IMR-90 (cell line): ENCODE data around the gene PPFIA2. TPM values are rescaled to one million over a fixed set of nuclear protein-coding genes. Genes with fewer than 3 reads are reported as not detected.

Experiments
- ATAC-seq: fragments of 200-7000 bp; cut with Tn5 transposase; 2 replicates; pipeline ENCODE4 v1.9.1; 2020; ENCODE audit warnings: low read depth, mild to moderate bottlenecking, moderate library complexity
- BruUV-seq: library from RNA; stranded (reverse); fragments of 400-500 nt; replicated peaks from 2 replicates; lab custom pipeline; 2021; lab: Mats Ljungman, UMichigan
- CTCF ChIA-PET: fragments of 300-600 bp; formaldehyde crosslinking; extraction: SDS; loops from one replicate; lab custom pipeline; 2021; ENCODE audit warnings: antibody characterized with exemption; lab: Yijun Ruan, JAX
- POLR2A ChIA-PET: fragments of 300-600 bp; sonication (Branson Sonifier 250); formaldehyde crosslinking; loops from one replicate; lab custom pipeline; 2022; ENCODE audit warnings: antibody characterized with exemption; ENCODE audit not compliant: unreplicated experiment; lab: Charles Lee
- DNase-seq: peaks from one replicate; pipeline ENCODE4 v3.0.0; 2013
- H2AFZ ChIP-seq: replicated peaks from 2 replicates; pipeline ENCODE3; 2013; ENCODE audit warnings: low read length, mild to moderate bottlenecking; ENCODE audit not compliant: poor library complexity
- H2AK5ac ChIP-seq: 2 replicates; pipeline ENCODE4 v1.6.1; 2013; ENCODE audit warnings: low read depth, low read length, inconsistent platforms
- H2AK9ac ChIP-seq: replicated peaks from 2 replicates; pipeline ENCODE3; 2013; ENCODE audit warnings: mild to moderate bottlenecking, low read depth, low read length, moderate library complexity; ENCODE audit not compliant: poor library complexity
- H2BK120ac ChIP-seq: 2 replicates; pipeline ENCODE4 v1.6.1; 2013; ENCODE audit warnings: low read depth, low read length, inconsistent platforms
- H2BK15ac ChIP-seq: 3 replicates; pipeline ENCODE4 v1.6.1; 2013; ENCODE audit warnings: low read depth, low read length, inconsistent platforms
- H2BK20ac ChIP-seq: 2 replicates; pipeline ENCODE4 v1.6.1; 2013; ENCODE audit warnings: low read depth, mild to moderate bottlenecking, inconsistent platforms, low read length, moderate library complexity
- H2BK5ac ChIP-seq: 2 replicates; pipeline ENCODE4 v1.6.1; 2013; ENCODE audit warnings: mild to moderate bottlenecking, low read depth, low read length, inconsistent platforms; ENCODE audit not compliant: poor library complexity, severe bottlenecking
- H3K14ac ChIP-seq: replicated peaks from 2 replicates; pipeline ENCODE4 v1.6.1; 2013; ENCODE audit warnings: low read depth, low read length, inconsistent platforms
- H3K18ac ChIP-seq: 2 replicates; pipeline ENCODE4 v1.6.1; 2013; ENCODE audit warnings: low read depth, low read length, control low read depth
- H3K23ac ChIP-seq: 2 replicates; pipeline ENCODE4 v1.6.1; 2013; ENCODE audit warnings: low read depth, low read length, inconsistent platforms
- H3K27ac ChIP-seq: 2 replicates; pipeline ENCODE4 v1.5.1; 2013; ENCODE audit warnings: mild to moderate bottlenecking, control low read depth, low read length; ENCODE audit not compliant: insufficient read depth
- H3K27me3 ChIP-seq: 2 replicates; pipeline ENCODE4 v1.6.1; 2013; ENCODE audit warnings: low read length; ENCODE audit not compliant: control insufficient read depth, insufficient read depth
- H3K36me3 ChIP-seq: 2 replicates; pipeline ENCODE4 v1.6.1; 2013; ENCODE audit warnings: low read length, mixed read lengths; ENCODE audit not compliant: control insufficient read depth, insufficient read depth
- H3K4ac ChIP-seq: 2 replicates; pipeline ENCODE4 v1.6.1; 2013; ENCODE audit warnings: low read depth, low read length, inconsistent platforms
- H3K4me1 ChIP-seq: 2 replicates; pipeline ENCODE4 v1.6.1; 2013; ENCODE audit warnings: low read length, mixed read lengths; ENCODE audit not compliant: control insufficient read depth, insufficient read depth
- H3K4me2 ChIP-seq: 2 replicates; pipeline ENCODE4 v1.6.1; 2013; ENCODE audit warnings: low read depth, mild to moderate bottlenecking, control low read depth, low read length, moderate library complexity
- H3K4me3 ChIP-seq: 2 replicates; pipeline ENCODE4 v1.5.1; 2013; ENCODE audit warnings: low read depth, mild to moderate bottlenecking, control low read depth, low read length, moderate library complexity; ENCODE audit not compliant: insufficient read depth
- H3K56ac ChIP-seq: 2 replicates; pipeline ENCODE4 v1.6.1; 2013; ENCODE audit warnings: low read length, inconsistent platforms; ENCODE audit not compliant: insufficient read depth; ENCODE audit errors: extremely low read depth
- H3K79me1 ChIP-seq, 2 experiments: 2 replicates each; pipeline ENCODE4 v1.6.1; 2013; ENCODE audit warnings: low read length in 2 of 2, inconsistent platforms in 1 of 2, low read depth in 1 of 2
- H3K9ac ChIP-seq: 2 replicates; pipeline ENCODE4 v1.6.1; 2013; ENCODE audit warnings: low read depth, low read length, control low read depth
- H3K9me1 ChIP-seq: 2 replicates; pipeline ENCODE4 v1.6.1; 2013; ENCODE audit warnings: low read length, inconsistent platforms; ENCODE audit not compliant: insufficient read depth
- H3K9me3 ChIP-seq: 2 replicates; pipeline ENCODE4 v1.6.1; 2013; ENCODE audit warnings: low read length; ENCODE audit not compliant: control insufficient read depth, insufficient read depth
- H4K20me1 ChIP-seq: 2 replicates; pipeline ENCODE4 v1.6.1; 2013; ENCODE audit warnings: low read length, inconsistent platforms; ENCODE audit not compliant: insufficient read depth
- H4K5ac ChIP-seq: 2 replicates; pipeline ENCODE4 v1.6.1; 2013; ENCODE audit warnings: mild to moderate bottlenecking, low read depth, low read length, control low read depth
- H4K8ac ChIP-seq, 2 experiments: 2 replicates each; pipeline ENCODE4 v1.6.1; 2013; ENCODE audit warnings: low read depth in 2 of 2, low read length in 2 of 2, control low read depth in 1 of 2, inconsistent platforms in 1 of 2
- H4K91ac ChIP-seq: 2 replicates; pipeline ENCODE4 v1.6.1; 2013; ENCODE audit warnings: low read depth, low read length, inconsistent platforms; ENCODE audit not compliant: insufficient read depth
- BHLHE40 ChIP-seq: fragments of 150-350 bp; IDR thresholded peaks from 2 replicates; pipeline ENCODE4 v1.6.1; 2016; ENCODE audit warnings: mild to moderate bottlenecking, low read depth, low read length
- CEBPB ChIP-seq: IDR thresholded peaks from 2 replicates; pipeline ENCODE4 v1.6.1; 2012; ENCODE audit warnings: low read depth, low read length, improper control_type of control experiment
- CHD1 ChIP-seq: IDR thresholded peaks from 2 replicates; pipeline ENCODE4 v1.6.1; 2012; ENCODE audit warnings: low read depth, low read length, improper control_type of control experiment
- CTCF ChIP-seq: conservative IDR thresholded peaks from 2 replicates; pipeline ENCODE4 v1.5.1; 2012; ENCODE audit warnings: mild to moderate bottlenecking, low read depth, low read length, improper control_type of control experiment
- ELK1 ChIP-seq: fragments of 150-350 bp; IDR thresholded peaks from 2 replicates; pipeline ENCODE4 v1.6.1; 2016; ENCODE audit warnings: low read depth, mild to moderate bottlenecking, low read length, moderate library complexity, borderline replicate concordance
- FOS ChIP-seq: fragments of 150-350 bp; IDR thresholded peaks from 2 replicates; pipeline ENCODE4 v1.6.1; 2016; ENCODE audit warnings: low read depth, low read length
- MAFK ChIP-seq: IDR thresholded peaks from 2 replicates; pipeline ENCODE4 v1.6.1; 2012; ENCODE audit warnings: low read depth, low read length, improper control_type of control experiment
- MAZ ChIP-seq: IDR thresholded peaks from 2 replicates; pipeline ENCODE4 v1.6.1; 2012; ENCODE audit warnings: low read depth, mild to moderate bottlenecking, low read length, improper control_type of control experiment, moderate library complexity, borderline replicate concordance
- MXI1 ChIP-seq: IDR thresholded peaks from 2 replicates; pipeline ENCODE4 v1.6.1; 2012; ENCODE audit warnings: low read depth, mild to moderate bottlenecking, low read length, moderate library complexity, borderline replicate concordance
- NFE2L2 ChIP-seq: fragments of 150-350 bp; IDR thresholded peaks from 2 replicates; pipeline ENCODE4 v1.6.1; 2016; ENCODE audit warnings: low read depth, mild to moderate bottlenecking, low read length
- POLR2A ChIP-seq: IDR thresholded peaks from 2 replicates; pipeline ENCODE4 v1.6.1; 2012; ENCODE audit warnings: mild to moderate bottlenecking, low read depth, low read length
- RAD21 ChIP-seq: IDR thresholded peaks from 2 replicates; pipeline ENCODE4 v1.6.1; 2012; ENCODE audit warnings: low read length, improper control_type of control experiment
- RCOR1 ChIP-seq: IDR thresholded peaks from 2 replicates; pipeline ENCODE4 v1.6.1; 2012; ENCODE audit warnings: mild to moderate bottlenecking, low read length, improper control_type of control experiment; ENCODE audit not compliant: insufficient replicate concordance
- RFX5 ChIP-seq: IDR thresholded peaks from 2 replicates; pipeline ENCODE4 v1.8.0; 2012; ENCODE audit warnings: low read depth, mild to moderate bottlenecking, low read length, moderate library complexity
- SMC3 ChIP-seq: fragments of 150-350 bp; IDR thresholded peaks from 2 replicates; pipeline ENCODE4 v1.6.1; 2016; ENCODE audit warnings: low read depth, mild to moderate bottlenecking, antibody characterized with exemption, low read length, moderate library complexity
- USF2 ChIP-seq: fragments of 150-350 bp; IDR thresholded peaks from 2 replicates; pipeline ENCODE4 v1.6.1; 2017; ENCODE audit warnings: mild to moderate bottlenecking, antibody characterized with exemption, low read length, low read depth
- whole genome bisulfite sequencing, 2 experiments: methylation state at CpG; one replicate each; pipeline versions ENCODE4 v1.1.5 to v1.1.7; 2013; ENCODE audit warnings: missing lambda C conversion rate in 2 of 2; ENCODE audit not compliant: insufficient read length in 1 of 2; ENCODE audit errors: extremely low coverage in 2 of 2; 5-methylcytosine and 5-hydroxymethylcytosine counted together
- dilution Hi-C: fragments of 300-500 bp; cut with HindIII; formaldehyde crosslinking; loops from one replicate; pipeline ENCODE4 v1.14.3; 2018; ENCODE audit warnings: low sequenced_read_pairs; ENCODE audit not compliant: unreplicated experiment
- in situ Hi-C: fragments of 300-500 bp; cut with MboI; formaldehyde crosslinking; loops from 3 replicates; pipeline ENCODE4 v1.14.3; 2019; ENCODE audit warnings: low sequenced_read_pairs, inconsistent platforms, mixed read lengths
- intact Hi-C: fragments of 100-400 bp; cut with micrococcal nuclease; formaldehyde crosslinking; loops from 2 replicates; pipeline ENCODE4 v1.10.0; 2022
- polyA plus RNA-seq, 3 experiments: library from polyadenylated mRNA; depleted of rRNA; stranded (reverse); fragments of >200 nt; gene quantifications; 2 replicates each; pipeline ENCODE4 v1.2.3, GENCODE V29; 2012; ENCODE audit warnings: low replicate concordance in 1 of 3
- total RNA-seq: library from RNA; depleted of rRNA; stranded (reverse); fragments of >200 nt; gene quantifications from 2 replicates; pipeline ENCODE4 v1.2.3, GENCODE V29; 2012

Gene PPFIA2
- total and polyA plus RNA-seq, 2 of the 4 experiments (the other 2 are of a cell fraction), result 0.29 to 1.3 TPM

- no peak overlapping the region for H3K14ac ChIP-seq
- H3K9me1 ChIP-seq, result no peaks in the 10 kb centered on the region
- intact Hi-C loops (no loop called here), in situ Hi-C loops (no loop called here), dilution Hi-C loops (no loop called here)
- ChIA-PET CTCF (no interaction called here), POLR2A (no interaction called here)
- no peak overlapping the region for H4K5ac ChIP-seq
- DNase-seq (no peak), ATAC-seq (no peak)
- H3K18ac ChIP-seq, result no peak overlapping the region
- no peaks in the 10 kb centered on the region for H3K79me1 ChIP-seq
- no peak overlapping the region for H3K4me2 ChIP-seq
- H3K27ac ChIP-seq, result no peak overlapping the region
- no peak overlapping the region for H2BK120ac ChIP-seq
- TF ChIP-seq RFX5, result no peak
- TF ChIP-seq POLR2A, result no peak
- no peak for TF ChIP-seq MXI1
- TF ChIP-seq RAD21, result no peak
- TF ChIP-seq MAFK, result no peak
- TF ChIP-seq CTCF, result no peak
- no peak for TF ChIP-seq NFE2L2
- TF ChIP-seq RCOR1, result no peak
- no peak for TF ChIP-seq MAZ
- TF ChIP-seq USF2, result no peak
- TF ChIP-seq CEBPB, result no peak
- no peak for TF ChIP-seq SMC3
- no peak for TF ChIP-seq ELK1
- TF ChIP-seq BHLHE40, result no peak
- no peak for TF ChIP-seq FOS
- no peak for TF ChIP-seq CHD1
- no CpG with 5 or more reads among the region's 5 CpGs for WGBS, 2 experiments
- H4K91ac ChIP-seq, result no peak overlapping the region
- no peak overlapping the region for H2AK5ac ChIP-seq
- BruUV-seq, result no TSS peak
- no peaks in the 10 kb centered on the region for H4K20me1 ChIP-seq
- no peak overlapping the region for H2BK5ac ChIP-seq
- H3K9me3 ChIP-seq, result no peaks in the 10 kb centered on the region
- H2BK20ac ChIP-seq, result no peak overlapping the region
- H3K36me3 ChIP-seq, result no peaks in the 10 kb centered on the region
- no peak overlapping the region for H2BK15ac ChIP-seq
- no peak overlapping the region for H3K23ac ChIP-seq
- H4K8ac ChIP-seq, result no peak overlapping the region
- H3K4me1 ChIP-seq, result no peaks in the 10 kb centered on the region
- no peak overlapping the region for H3K9ac ChIP-seq
- H3K4ac ChIP-seq, result no peak overlapping the region
- no peak overlapping the region for H2AFZ ChIP-seq
- no peak overlapping the region for H3K4me3 ChIP-seq
- no peak overlapping the region for H2AK9ac ChIP-seq
- no peak overlapping the region for H3K56ac ChIP-seq
- H3K27me3 ChIP-seq, result no peaks in the 10 kb centered on the region
Measured at GRCh38 chr12:81546811-81547210, 212.3 kb downstream of the PPFIA2 start.
